HG02970 (cell line): ENCODE results near the gene ULK4.

Source experiments
- ATAC-seq: cut with Tn5 transposase; IDR thresholded peaks from one replicate; pipeline ENCODE4 v1.9.1; 2021; ENCODE audit warnings: mild to moderate bottlenecking, moderate library complexity, moderate number of reproducible peaks; ENCODE audit not compliant: unreplicated experiment, low FRiP score

ULK4 gene

DNA sequence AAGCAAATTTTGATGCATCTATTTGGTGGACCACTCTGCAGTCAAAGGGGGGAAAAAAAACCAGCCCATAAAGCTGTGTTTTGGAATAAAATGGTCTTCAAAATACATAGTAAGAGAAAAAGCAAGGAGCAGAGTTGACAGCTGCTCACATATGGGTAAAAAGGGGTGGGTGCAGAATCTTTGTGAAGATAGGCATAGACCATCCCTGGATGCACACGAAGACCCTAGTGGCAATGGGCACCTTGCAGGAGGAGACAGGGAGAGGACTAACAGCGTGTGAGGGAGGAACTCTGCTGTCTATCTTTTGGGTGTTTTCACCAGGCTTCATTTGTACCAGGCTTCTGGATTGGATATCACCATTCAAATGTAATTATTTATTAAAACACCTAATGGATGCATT lies 718.7 kb downstream of the ULK4 start:
- ATAC-seq, result no peak

DNA sequence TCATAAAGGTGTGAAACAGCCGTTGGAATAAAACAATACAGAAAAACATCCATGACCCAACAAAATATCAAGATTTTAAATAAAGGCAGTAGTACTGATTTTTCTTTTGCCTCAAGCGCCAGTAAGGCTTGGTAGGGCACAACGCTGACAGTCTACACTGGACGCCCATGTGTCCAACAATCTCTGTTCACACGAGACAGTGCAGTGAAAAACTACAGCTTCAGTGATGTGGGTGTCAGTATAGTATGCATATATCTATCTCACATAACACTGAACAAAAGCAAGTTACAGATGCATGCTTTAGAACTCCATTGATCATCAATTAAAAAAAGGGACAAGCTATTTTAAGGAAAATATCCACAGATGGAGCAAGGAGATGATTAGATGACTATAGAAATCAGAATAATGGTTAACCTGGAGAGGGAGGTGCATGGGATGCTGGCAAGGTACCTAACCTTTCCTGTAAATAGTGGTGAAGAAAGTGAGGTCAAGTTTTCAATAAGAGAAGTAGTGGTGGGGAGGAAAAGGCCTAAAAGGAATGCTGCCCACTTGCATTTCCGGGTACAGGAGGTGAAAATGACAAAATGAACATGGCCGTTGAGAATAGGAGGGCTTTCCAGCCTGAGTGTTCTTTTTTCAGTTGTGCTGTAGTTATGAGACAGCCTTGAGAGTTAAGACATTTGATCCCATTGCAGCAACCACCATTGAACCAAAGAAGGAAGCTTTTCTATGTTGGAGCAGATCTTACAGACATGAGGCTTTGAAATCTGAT lies 719.9 kb downstream of the ULK4 start:
- no peak for ATAC-seq

DNA sequence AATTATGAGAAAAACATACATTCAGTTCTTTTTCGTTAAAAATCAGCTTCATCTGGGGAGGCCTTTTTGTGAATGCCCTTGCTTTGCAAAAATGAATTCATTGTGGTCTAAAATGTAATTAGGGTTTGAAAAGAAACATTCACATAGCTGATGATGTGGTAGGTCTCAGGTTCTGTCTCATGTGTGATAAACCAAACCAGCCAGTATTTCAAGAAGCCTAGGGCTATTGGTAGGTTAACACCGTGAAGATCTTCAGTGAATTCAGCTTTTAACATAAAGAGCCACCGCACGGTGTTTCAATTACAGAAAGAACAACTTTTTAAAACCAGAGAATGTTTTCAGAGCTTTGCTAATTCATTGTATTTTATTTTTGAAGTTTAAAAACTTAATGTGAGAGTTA lies 720.7 kb downstream of the ULK4 start:
- ATAC-seq, result no peak

DNA sequence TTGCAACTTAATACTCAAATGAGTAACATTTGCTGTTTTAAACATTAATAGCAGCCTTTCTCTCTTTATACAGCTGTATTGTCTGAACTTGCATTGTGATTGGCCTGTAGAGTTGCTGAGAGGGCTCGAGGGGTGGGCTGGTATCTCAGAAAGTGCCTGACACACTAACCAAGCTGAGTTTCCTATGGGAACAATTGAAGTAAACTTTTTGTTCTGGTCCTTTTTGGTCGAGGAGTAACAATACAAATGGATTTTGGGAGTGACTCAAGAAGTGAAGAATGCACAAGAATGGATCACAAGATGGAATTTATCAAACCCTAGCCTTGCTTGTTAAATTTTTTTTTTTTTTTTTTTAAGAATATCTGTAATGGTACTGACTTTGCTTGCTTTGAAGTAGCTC lies 722.3 kb downstream of the ULK4 start:
- ATAC-seq, result no peak

DNA sequence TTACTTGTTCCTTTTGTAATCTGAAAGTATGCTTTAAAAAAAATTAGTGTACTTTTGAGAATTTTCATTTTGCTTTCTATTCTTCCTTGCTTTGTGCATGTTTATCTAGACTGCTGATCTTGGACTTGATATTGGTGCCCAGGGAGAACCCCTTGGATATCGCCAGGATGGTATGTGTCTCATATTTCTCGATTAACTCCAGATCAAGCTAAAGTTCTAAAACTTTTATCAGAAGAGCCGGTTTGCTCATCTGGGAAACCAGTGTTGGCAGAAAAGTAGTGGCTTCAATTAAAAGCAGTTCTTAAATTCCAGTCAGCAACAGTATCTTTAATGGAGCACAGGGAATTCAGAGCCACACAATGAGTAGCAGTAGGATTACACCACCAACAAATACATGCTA lies 724.0 kb downstream of the ULK4 start:
- ATAC-seq, result no peak

DNA sequence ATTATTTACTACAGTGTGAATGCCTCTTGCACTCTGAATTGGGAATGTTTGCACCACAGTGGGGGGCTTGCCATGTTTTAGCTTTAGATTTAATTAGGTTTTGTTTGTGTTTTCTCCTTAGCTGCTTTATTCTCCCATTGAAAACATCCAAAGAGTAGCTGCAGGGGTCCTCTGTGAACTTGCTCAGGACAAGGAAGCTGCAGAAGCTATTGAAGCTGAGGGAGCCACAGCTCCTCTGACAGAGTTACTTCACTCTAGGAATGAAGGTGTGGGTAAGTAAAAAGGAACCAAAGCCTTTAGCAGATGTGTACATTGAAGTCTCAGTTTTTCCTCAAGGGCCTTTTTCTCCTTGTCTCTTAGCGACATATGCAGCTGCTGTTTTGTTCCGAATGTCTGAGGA lies 725.7 kb downstream of the ULK4 start:
- ATAC-seq, result no peak

DNA sequence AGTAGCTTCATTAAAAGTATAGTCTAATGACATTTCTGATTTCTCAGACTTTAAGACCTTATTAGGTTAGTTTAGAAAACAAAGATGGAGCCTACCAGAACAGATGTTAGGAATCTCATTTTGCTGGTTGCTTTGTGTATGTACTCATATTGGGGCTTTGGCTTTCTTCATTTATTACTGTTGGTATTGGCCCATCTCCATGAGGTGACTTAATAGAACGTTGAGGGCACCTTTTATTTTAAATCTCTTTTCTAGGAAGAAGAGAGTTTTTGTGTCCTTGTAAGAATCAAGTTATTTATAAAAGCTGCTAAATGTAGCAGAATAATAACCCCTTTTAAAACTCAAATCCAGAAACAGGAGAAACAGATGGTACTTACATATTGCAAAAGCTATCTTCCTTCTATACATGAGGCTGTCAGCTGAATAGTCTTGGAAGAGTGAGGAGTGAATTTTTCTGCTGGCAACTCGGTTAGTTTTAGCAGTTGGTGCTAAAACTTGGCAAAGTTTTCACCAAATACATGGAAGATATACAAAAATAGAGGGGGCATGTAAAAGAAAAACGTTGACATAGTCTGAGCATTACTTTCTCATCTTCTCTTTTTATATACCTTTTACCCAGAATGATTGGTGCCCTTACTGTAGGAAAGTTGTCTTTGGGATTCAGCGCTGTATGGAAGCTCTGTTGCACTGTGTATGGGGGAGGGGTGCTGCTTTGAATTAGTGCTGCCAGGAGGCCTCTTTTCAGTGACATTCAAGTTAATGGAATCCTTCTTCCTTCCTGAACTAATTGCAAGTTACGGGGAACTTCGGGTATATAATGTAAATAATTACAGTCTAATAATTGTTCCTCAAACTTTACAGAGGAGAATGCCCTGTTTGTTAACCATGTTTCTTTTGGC lies 726.8 kb downstream of the ULK4 start:
- ATAC-seq, result no peak

DNA sequence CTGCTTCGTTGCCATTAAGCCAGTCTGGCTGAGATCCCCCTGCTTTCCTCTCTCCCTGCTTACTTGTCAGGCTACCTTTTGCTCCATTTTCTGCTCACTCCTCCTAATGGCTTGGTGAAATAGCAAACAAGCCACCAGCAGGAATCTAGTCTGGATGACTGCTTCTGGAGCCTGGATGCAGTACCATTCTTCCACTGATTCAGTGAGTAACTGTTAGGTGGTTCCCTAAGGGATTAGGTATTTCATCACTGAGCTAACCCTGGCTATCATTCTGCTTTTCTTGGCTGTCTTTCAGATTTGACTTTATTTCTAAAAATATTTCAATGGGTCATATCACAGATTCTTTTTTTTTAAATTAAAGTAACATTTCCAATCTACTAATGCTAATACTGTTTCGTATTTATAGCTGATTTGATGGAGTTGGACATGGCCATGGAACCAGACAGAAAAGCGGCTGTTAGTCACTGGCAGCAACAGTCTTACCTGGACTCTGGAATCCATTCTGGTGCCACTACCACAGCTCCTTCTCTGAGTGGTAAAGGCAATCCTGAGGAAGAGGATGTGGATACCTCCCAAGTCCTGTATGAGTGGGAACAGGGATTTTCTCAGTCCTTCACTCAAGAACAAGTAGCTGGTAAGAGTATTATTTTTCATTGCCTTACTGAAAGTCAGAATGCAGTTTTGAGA lies 737.6 kb downstream of the ULK4 start:
- no peak for ATAC-seq

DNA sequence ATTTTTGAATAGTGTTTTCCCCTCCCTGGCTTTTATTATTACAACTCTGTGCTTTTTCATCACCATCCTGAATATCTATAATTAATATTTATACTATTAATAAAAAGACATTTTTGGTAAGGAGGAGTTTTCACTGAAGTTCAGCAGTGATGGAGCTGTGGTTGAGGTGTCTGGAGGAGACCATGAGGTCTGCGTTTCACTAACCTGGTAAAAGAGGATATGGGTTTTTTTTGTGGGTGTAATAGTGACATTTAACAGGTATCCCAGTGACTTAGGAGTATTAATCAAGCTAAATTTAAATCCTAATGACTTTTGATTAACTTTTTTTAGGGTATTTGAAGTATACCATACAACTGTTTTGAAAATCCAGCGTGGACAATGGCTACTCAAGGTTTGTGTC lies 738.2 kb downstream of the ULK4 start:
- no peak for ATAC-seq

DNA sequence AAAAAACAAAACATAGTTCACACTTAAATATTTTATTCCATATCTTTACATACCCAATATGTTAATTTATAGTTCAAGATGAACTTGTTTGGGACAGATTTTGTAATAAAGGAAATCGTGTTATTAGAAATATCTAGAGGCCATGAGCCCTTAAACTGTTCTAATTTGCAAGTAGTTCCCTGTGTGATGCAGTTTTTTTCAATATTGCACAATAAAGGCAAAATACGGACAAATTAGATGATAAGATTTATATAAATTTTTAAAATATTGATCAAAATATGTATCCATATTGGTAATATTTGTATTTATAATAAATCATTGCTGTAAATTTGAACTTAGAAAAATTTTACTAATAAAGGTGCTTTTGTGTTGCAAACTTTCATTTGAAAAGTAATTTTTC lies 738.8 kb downstream of the ULK4 start:
- no peak for ATAC-seq

DNA sequence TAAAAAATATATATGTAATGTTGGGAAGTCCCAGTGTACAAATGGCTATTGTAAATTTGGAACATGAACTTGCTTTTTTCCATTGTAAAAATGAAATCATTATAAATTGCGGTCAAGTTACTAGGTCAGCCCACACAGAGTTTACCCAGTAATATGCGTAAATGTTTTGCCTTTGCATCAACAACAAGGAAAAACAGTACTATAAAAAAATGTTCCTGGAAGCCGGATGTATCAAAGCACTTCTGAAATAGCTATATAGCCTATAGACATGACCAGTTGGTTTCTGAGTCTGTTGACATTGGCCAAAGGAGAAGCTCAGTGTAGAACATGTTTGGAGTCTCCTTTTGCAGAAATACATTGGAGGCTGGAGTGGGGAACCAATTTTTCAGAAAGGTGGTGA lies 739.4 kb downstream of the ULK4 start:
- ATAC-seq, result no peak

DNA sequence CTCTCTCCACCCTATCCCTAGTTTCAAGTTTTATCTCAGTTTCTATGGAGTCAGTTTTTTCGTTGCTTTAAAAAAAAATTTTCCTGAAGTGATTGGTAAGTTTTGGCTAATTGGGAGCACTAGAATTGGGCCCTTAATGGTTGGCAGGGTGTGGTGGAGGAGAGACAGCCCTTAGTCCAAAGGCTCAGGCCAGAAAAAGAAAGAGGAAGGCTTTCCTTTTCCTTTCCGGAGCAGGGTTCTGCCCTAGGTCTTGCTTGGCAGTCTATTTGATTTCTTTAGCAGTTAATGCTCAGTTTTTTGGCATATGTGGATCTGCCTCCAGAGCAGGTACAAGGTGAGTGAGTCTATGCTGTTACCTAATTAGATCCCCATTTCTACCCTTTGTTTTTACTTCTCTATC lies 739.9 kb downstream of the ULK4 start:
- no peak for ATAC-seq

DNA sequence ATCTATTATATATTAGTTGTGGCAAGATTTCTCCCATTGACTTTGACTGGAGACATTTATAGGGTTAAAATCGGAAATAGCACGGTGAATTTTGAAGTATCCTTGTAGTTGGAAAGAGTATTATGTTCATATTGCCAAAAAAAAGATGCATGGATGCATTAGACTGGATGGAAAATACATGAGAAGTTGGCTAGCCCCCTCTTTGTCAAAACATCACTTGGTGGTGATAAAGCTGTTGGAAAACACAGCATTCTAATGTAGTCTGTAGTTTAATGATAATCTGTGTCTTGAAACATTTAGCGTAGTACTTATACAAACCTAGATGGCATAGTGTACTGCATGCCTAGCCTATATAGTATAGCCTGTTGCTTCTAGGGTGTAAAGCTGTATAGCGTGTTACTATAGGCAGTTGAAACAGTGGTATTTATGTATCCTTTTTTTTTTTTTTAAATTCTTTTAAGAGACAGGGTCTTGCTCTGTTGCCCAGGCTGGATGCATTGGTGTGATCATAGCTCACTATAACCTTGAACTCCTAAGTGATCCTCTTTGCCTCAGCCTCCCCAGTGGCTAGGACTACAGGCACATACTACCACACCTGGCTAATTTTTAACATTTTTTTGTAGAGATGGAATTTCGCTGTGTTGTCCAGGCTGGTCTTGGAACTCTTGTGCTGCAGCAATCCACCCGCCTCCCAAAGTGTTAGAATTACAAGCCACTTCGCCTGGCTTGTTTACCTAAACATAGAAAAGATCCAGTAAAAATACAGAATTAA lies 740.8 kb downstream of the ULK4 start:
- ATAC-seq, result no peak

DNA sequence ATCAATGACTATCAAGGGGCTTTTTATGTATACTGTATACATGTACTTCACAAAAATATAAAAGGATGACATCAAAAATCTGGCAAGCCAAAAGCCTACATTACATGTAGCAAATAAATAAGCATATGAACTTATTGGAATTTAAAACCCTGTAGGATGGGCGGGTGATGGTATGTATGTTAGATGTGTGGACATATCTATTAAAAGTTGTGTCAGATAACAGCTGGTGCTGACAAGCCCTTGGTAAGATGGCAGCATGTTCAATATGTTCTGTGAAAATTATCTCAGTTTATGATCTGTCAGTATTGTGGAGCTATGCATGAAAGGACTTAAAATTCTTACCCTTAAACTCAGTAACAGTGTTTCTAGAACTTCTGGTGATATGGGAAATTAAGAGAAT lies 742.5 kb downstream of the ULK4 start:
- ATAC-seq, result no peak

DNA sequence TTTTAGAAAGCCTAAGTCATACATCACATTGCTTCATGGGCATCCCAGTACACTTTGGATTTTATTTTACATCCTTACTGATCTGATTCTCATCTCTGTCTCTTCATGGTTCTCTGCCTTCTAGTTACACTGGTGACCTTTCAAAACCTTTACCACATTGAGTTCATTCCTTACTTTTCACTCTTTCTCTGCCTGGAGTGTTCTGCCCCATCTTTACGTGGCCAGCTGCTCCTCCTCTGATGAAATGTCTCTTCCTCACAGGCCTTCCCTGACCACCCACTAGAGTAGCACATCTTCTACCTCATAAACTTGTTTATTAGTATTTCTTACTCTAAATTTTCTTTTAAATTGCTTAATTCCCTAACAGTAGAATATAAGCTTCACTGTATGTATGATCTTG lies 744.9 kb downstream of the ULK4 start:
- no peak for ATAC-seq

DNA sequence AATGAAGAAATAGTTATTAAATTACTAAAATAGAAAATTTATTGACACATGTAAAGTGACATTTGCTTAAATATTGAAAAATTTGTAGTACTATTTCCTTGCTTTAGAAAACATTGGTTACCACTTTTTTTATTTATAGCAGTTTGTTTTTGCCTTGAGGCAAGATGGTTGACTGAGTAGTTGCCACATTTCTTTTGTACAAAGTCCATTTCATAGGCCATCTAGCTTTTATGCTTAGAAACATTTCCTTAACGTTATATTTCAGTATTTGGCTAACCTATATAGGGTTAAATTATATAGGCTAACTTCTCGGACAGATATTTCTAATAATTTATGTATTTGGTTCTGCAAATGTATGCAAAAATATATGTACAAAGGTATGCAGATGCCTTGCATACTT lies 745.5 kb downstream of the ULK4 start:
- no peak for ATAC-seq

DNA sequence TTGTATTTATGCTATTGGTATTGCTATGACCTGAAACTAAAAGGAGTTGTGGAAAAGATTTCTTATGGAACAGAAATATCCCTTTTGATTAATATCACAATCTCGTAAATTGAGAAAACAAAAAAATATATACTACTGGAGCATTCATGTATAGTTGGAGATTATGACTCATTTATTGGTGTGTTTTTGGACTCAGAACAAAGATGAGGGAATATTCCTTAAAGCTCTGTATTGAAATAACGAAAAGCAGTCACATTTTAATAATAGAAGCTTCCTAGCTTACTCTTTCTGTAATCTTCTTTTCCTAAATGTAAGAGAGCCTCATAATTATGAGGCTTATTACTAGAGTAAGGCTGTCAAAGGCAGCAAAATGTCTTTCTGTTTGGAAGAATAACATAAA lies 748.3 kb downstream of the ULK4 start:
- no peak for ATAC-seq

DNA sequence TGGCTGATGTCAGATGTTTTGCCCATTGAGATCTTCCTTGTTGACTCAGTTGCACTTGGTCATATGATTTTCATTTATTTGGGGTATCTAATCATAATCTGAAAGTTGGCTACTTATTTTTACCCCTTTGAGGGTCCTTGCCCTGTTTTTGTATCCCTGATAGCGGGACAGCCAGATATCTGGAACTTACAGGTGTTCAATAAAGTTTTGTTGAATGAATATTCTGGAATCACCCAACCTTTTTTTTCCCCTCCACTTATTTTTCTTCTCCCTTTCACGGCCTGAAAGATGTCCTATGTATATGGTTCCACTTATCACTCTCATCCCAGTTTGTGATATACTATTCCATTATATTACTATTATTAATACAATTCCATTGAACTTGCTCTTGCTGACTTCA lies 749.8 kb downstream of the ULK4 start:
- ATAC-seq, result no peak

DNA sequence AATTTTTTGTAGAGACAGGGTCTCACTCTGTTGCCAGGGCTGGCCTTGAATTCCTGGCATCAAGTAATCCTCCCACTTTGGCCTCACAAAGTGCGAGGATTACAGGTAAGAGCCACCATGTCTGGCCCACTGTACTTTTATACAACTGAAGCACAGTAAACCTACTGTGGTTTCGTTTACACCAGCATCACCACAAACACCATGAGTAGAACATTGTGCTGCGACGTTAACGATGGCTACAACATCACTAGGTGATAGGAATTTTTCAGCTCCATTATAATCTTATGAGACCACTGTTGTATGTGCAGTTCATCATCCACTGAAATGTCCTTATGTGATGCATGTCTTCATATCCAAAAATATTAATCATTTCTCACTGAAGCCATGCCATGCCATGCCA lies 750.9 kb downstream of the ULK4 start:
- no peak for ATAC-seq

DNA sequence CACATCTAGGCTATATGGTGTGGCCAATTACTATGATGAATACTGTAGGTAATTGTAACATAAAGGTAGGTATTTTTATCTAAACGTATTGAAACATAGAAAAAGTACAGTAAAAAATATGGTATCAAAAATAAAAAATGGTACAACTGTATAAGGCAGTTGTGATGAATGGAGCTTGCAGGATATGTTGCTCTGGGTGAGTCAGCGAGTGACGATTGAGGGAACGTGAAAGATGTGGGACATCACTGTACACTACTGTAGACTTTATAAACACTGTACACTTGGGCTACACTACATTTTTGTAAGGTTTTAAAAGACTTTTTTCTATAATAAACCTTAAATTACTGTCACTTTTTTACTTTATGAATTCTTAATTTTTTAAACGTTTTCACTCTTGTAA lies 752.3 kb downstream of the ULK4 start:
- ATAC-seq, result no peak
